ENCODE results near the gene COL23A1.

- TF ChIP-seq, protein P1, sequence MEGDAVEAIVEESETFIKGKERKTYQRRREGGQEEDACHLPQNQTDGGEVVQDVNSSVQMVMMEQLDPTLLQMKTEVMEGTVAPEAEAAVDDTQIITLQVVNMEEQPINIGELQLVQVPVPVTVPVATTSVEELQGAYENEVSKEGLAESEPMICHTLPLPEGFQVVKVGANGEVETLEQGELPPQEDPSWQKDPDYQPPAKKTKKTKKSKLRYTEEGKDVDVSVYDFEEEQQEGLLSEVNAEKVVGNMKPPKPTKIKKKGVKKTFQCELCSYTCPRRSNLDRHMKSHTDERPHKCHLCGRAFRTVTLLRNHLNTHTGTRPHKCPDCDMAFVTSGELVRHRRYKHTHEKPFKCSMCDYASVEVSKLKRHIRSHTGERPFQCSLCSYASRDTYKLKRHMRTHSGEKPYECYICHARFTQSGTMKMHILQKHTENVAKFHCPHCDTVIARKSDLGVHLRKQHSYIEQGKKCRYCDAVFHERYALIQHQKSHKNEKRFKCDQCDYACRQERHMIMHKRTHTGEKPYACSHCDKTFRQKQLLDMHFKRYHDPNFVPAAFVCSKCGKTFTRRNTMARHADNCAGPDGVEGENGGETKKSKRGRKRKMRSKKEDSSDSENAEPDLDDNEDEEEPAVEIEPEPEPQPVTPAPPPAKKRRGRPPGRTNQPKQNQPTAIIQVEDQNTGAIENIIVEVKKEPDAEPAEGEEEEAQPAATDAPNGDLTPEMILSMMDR (IDR thresholded peaks at IDR 0.05) = no peak
- TF ChIP-seq POLR2A (IDR thresholded peaks at IDR 0.05) = no peak
Observed at GRCh38 chr5:178415353-178415752, 174.8 kb downstream of the COL23A1 start.

All from lower leg skin (tissue), 3 donors.